ENCODE data around the gene NPRL2. TPM values are rescaled to one million over a fixed set of nuclear protein-coding genes. Genes with fewer than 3 reads are reported as not detected.

Gene NPRL2
- total and polyA plus RNA-seq, 2 experiments from 2014 or later = 22.3 to 27.7 TPM

DNA sequence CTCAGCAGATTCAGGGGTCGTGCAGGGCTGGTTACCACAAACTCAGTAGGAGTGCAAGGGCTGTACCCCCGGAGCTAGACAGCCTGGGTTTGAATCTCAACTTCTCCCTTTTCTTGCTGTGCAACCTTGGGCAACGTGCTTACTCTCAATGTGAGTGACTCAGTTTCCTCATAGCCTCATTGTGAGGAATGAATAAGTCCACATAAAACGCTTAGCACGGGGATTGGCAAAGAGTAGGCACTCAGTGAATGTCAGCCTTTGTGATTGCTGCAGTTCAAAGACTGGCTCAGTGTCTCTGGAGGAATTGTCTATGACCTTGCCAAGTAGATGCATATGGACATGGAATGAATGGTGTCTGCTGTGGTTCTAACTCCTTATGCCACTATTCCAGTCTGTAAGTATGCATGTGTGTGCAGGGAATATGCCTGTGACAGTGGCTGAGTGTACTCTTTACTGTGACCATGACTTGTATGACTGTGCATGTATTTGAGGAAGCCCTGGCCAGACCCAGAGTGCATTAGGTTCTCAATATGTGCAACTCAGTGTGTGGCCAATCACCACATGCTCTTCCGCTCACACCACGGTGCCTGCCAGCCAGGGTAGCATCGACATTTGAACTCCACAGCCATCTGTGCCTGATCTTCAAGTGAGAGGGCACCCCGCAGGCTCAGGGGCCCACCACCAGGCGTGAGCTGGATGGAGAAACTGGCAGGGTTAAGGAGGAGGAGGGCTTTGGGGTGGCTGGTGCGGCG lies 50.5 kb downstream of the NPRL2 start (continued):
- no peak for TF ChIP-seq ZNF462 (CRISPR knock-in tag; IDR thresholded peaks at IDR 0.05)
- TF ChIP-seq POLR2AphosphoS5 (IDR thresholded peaks at IDR 0.05; ENCODE audit: low read depth) = no peak
- TF ChIP-seq ZNF331 (CRISPR knock-in tag; IDR thresholded peaks at IDR 0.05; ENCODE audit: low read depth) = no peak
- TF ChIP-seq, protein P1, sequence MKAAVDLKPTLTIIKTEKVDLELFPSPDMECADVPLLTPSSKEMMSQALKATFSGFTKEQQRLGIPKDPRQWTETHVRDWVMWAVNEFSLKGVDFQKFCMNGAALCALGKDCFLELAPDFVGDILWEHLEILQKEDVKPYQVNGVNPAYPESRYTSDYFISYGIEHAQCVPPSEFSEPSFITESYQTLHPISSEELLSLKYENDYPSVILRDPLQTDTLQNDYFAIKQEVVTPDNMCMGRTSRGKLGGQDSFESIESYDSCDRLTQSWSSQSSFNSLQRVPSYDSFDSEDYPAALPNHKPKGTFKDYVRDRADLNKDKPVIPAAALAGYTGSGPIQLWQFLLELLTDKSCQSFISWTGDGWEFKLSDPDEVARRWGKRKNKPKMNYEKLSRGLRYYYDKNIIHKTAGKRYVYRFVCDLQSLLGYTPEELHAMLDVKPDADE (IDR thresholded peaks at IDR 0.05) = no peak
- TF ChIP-seq EZH2phosphoT487 (IDR thresholded peaks at IDR 0.05; ENCODE audit: unreplicated experiment) = no peak
- TF ChIP-seq, protein P2, sequence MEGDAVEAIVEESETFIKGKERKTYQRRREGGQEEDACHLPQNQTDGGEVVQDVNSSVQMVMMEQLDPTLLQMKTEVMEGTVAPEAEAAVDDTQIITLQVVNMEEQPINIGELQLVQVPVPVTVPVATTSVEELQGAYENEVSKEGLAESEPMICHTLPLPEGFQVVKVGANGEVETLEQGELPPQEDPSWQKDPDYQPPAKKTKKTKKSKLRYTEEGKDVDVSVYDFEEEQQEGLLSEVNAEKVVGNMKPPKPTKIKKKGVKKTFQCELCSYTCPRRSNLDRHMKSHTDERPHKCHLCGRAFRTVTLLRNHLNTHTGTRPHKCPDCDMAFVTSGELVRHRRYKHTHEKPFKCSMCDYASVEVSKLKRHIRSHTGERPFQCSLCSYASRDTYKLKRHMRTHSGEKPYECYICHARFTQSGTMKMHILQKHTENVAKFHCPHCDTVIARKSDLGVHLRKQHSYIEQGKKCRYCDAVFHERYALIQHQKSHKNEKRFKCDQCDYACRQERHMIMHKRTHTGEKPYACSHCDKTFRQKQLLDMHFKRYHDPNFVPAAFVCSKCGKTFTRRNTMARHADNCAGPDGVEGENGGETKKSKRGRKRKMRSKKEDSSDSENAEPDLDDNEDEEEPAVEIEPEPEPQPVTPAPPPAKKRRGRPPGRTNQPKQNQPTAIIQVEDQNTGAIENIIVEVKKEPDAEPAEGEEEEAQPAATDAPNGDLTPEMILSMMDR (conservative IDR thresholded peaks at IDR 0.05; ENCODE audit: low read depth in 2 of 2) = no peak
- no peak for TF ChIP-seq JUNB (IDR thresholded peaks at IDR 0.05; ENCODE audit: unreplicated experiment)
